Measurements from ENCODE around the gene CFAP161. TPM values are rescaled to one million over a fixed set of nuclear protein-coding genes. Genes with fewer than 3 reads are reported as not detected.

The CFAP161 gene
- total and polyA plus RNA-seq, 9 donors: 0.15 to 6.0 (median 0.58) TPM; not detected in 1

GRCh38 chr15:81152799-81153198 lies 18.7 kb downstream of the CFAP161 start:
- DNase-seq: no peak
- H3K4me1 ChIP-seq (ENCODE audit: insufficient read depth): no peaks in the 10 kb centered on the region
- TF ChIP-seq CTCF (IDR thresholded peaks at IDR 0.05) (no peak), EP300 (IDR thresholded peaks at IDR 0.05) (no peak), POLR2A (IDR thresholded peaks at IDR 0.05) (no peak)
- intact Hi-C loops (cut with DNase I): no loop called here
- WGBS, 3 donors: 89 to 93% (median 91%) methylated on average over 4 of the region's 4 CpGs
- H3K9me3 ChIP-seq: no peaks in the 10 kb centered on the region
- no peaks in the 10 kb centered on the region for H3K27me3 ChIP-seq
- H3K27ac ChIP-seq: no peak overlapping the region
- no peaks in the 10 kb centered on the region for H3K36me3 ChIP-seq
- H3K4me3 ChIP-seq: no peak overlapping the region

- Histone ChIP-seq H3K27me3 (no peaks in the 10 kb centered on the region), H3K36me3 (no peaks in the 10 kb centered on the region), H3K9me3 (no peaks in the 10 kb centered on the region), H3K4me3 (no peak overlapping the region), H3K4me1 (ENCODE audit: insufficient read depth) (peaks cover 1% of the 10 kb centered on the region), H3K27ac (no peak overlapping the region)
- 45 to 48% (median 47%) methylated on average over 10 of the region's 10 CpGs for WGBS, 3 donors
- TF ChIP-seq CTCF (IDR thresholded peaks at IDR 0.05) (peak in 2 of 3 donors; percentile 59 to 78), POLR2A (IDR thresholded peaks at IDR 0.05) (no peak)
- DNase-seq: peak in 3 of 5 donors; percentile 27 to 72 (median 43)
- intact Hi-C loops (cut with DNase I): loop anchor here (2.0 to 5.0 kb wide), 4 partner anchors 101 to 112 kb away; no protein-coding TSS in a partner anchor
These were observed 21.5 kb downstream of the CFAP161 start for GRCh38 chr15:81155375-81156218.

GRCh38 chr15:81156324-81156723 lies 22.3 kb downstream of the CFAP161 start:
- intact Hi-C loops (cut with DNase I): loop anchor here in 2 of 4 donors (5.0 kb wide), 2 partner anchors 106 to 111 kb away; no protein-coding TSS in a partner anchor
- Histone ChIP-seq H3K4me1 (ENCODE audit: insufficient read depth) (peaks cover 4% of the 10 kb centered on the region), H3K9me3 (no peaks in the 10 kb centered on the region), H3K4me3 (no peak overlapping the region), H3K27ac (no peak overlapping the region), H3K36me3 (no peaks in the 10 kb centered on the region), H3K27me3 (no peaks in the 10 kb centered on the region)
- DNase-seq: no peak
- TF ChIP-seq CTCF (IDR thresholded peaks at IDR 0.05) (no peak), POLR2A (IDR thresholded peaks at IDR 0.05) (no peak), EP300 (IDR thresholded peaks at IDR 0.05) (no peak)
- WGBS, 3 donors: 96 to 98% (median 97%) methylated on average over 3 of the region's 3 CpGs

GRCh38 chr15:81157195-81157938 lies 23.3 kb downstream of the CFAP161 start:
- 46 to 49% (median 48%) methylated on average over 5 of the region's 5 CpGs for WGBS, 3 donors
- Histone ChIP-seq H3K4me3 (no peak overlapping the region), H3K27ac (no peak overlapping the region), H3K9me3 (no peaks in the 10 kb centered on the region), H3K36me3 (no peaks in the 10 kb centered on the region), H3K27me3 (no peaks in the 10 kb centered on the region), H3K4me1 (ENCODE audit: insufficient read depth) (peaks cover 4% of the 10 kb centered on the region)
- intact Hi-C loops (cut with DNase I): loop anchor here in 2 of 4 donors (5.0 kb wide), 2 partner anchors 105 to 110 kb away; no protein-coding TSS in a partner anchor
- TF ChIP-seq POLR2A (IDR thresholded peaks at IDR 0.05) (no peak), EP300 (IDR thresholded peaks at IDR 0.05) (no peak), CTCF (IDR thresholded peaks at IDR 0.05) (no peak)
- no peak for DNase-seq

Measured in ovary (tissue), 9 donors.